H1 (cell line): ENCODE results near the gene CREB3L1. TPM values are rescaled to one million over a fixed set of nuclear protein-coding genes. Genes with fewer than 3 reads are reported as not detected.

Source experiments
- ATF3 ChIP-seq: IDR thresholded peaks from 2 replicates; pipeline ENCODE4 v1.6.1; 2011; ENCODE audit warnings: low read depth, mild to moderate bottlenecking, low read length; ENCODE audit not compliant: insufficient read depth
- CHD1 ChIP-seq: IDR thresholded peaks from 2 replicates; pipeline ENCODE4 v1.6.1; 2012; ENCODE audit warnings: low read depth, low read length, improper control_type of control experiment
- CHD7 ChIP-seq: fragments of 300-600 bp; sonication (generic); IDR thresholded peaks from 2 replicates; pipeline ENCODE4 v1.7.1; 2012; ENCODE audit warnings: low read length, moderate library complexity, mild to moderate bottlenecking, inconsistent platforms; ENCODE audit not compliant: insufficient replicate concordance
- CTBP2 ChIP-seq: IDR thresholded peaks from 2 replicates; pipeline ENCODE4 v1.7.0; 2011; ENCODE audit warnings: borderline replicate concordance, mild to moderate bottlenecking, moderate library complexity, mixed read lengths, low read length; ENCODE audit not compliant: insufficient read depth, insufficient read length
- HDAC2 ChIP-seq, 2 experiments: fragments of 300-600 bp in 1 of 2; sonication (generic) in 1 of 2; IDR thresholded peaks; 2 replicates each; pipeline ENCODE4 v1.6.1; 2011 to 2012; ENCODE audit warnings: low read depth in 2 of 2, low read length in 2 of 2, mild to moderate bottlenecking in 2 of 2, moderate library complexity in 2 of 2, borderline replicate concordance in 1 of 2, inconsistent platforms in 1 of 2
- HDAC6 ChIP-seq: IDR thresholded peaks from one replicate; pipeline ENCODE4 v1.7.1; 2012; ENCODE audit warnings: low read depth, mild to moderate bottlenecking, inconsistent platforms, low read length, moderate library complexity
- JUND ChIP-seq: IDR thresholded peaks from 2 replicates; pipeline ENCODE4 v1.6.1; 2011; ENCODE audit warnings: mild to moderate bottlenecking, improper control_type of control experiment, low read length
- TBP ChIP-seq: IDR thresholded peaks from 2 replicates; pipeline ENCODE4 v1.6.1; 2011; ENCODE audit warnings: low read depth, low read length, improper control_type of control experiment
- TEAD4 ChIP-seq: IDR thresholded peaks from 2 replicates; pipeline ENCODE4 v1.6.1; 2012; ENCODE audit warnings: low read depth, low read length, inconsistent platforms, mixed read lengths
- YY1 ChIP-seq: IDR thresholded peaks from 2 replicates; pipeline ENCODE4 v1.6.1; 2011; ENCODE audit warnings: low read depth, mild to moderate bottlenecking, low read length
- polyA plus RNA-seq, 7 experiments: library from polyadenylated mRNA; depleted of rRNA in 3 of 7; stranded (reverse) in 5 of 7; unstranded in 2 of 7; fragments of >200 nt in 5 of 7; fragments of 200-250 nt in 2 of 7; gene quantifications; 1 replicate in 5 of 7; 2 replicates in 1 of 7; 4 replicates in 1 of 7; pipeline versions ENCODE4 v1.2.1 to v1.2.3, GENCODE V29; 2011 to 2013; ENCODE audit warnings: missing spikeins in 2 of 7, mixed read lengths in 2 of 7
- total RNA-seq: library from RNA; stranded (reverse); fragmentation: NEBNext Ultra II Directional; extraction: Animal tissue kit (Norgen Biotek cat#: 25700); gene quantifications from 2 replicates; pipeline ENCODE4 v1.2.1, GENCODE V29; 2021

The CREB3L1 gene
- total and polyA plus RNA-seq, 2 of the 8 experiments (the other 6 are each of a cell fraction or from before 2014, with no cell fraction given): 4.1 to 12.7 TPM

GRCh38 chr11:46346886-46347636 is 69.6 kb downstream of the CREB3L1 start, which contains the start of gene DGKZ (continued):
- TF ChIP-seq CHD7: no peak
- no peak for TF ChIP-seq CTBP2
- no peak for TF ChIP-seq HDAC2 (IDR thresholded peaks at IDR 0.05; ENCODE audit: borderline replicate concordance in 1 of 2, low read depth in 2 of 2, low read length in 2 of 2)
- TF ChIP-seq CHD1: no peak
- no peak for TF ChIP-seq YY1
- peak; percentile 37; the same call in 1 of the 2 replicates for TF ChIP-seq TBP
- TF ChIP-seq JUND: no peak
- no peak for TF ChIP-seq HDAC6
- no peak for TF ChIP-seq ATF3
- TF ChIP-seq TEAD4: no peak
